Spleen (tissue), 11 donors: ENCODE results near the gene DLG2. TPM values are rescaled to one million over a fixed set of nuclear protein-coding genes. Genes with fewer than 3 reads are reported as not detected.

Experiments used
- DNase-seq: peaks from one replicate; pipeline ENCODE4 v3.0.0-alpha.2; 2020
- H3K27ac ChIP-seq, 8 donors: fragments of 200-600 bp; sonication (generic) in 7 of 8; 1 replicate in 4 of 8; 2 replicates in 4 of 8; pipeline versions ENCODE4 v1.5.0 to v1.8.0; 2016 to 2021; ENCODE audit warnings: inconsistent platforms in 4 of 8, mild to moderate bottlenecking in 4 of 8, moderate library complexity in 1 of 8
- H3K27me3 ChIP-seq, 7 donors: fragments of 200-600 bp; sonication (generic) in 6 of 7; replicated peaks in 1 of 7; 1 replicate in 4 of 7; 2 replicates in 3 of 7; pipeline versions ENCODE4 v1.5.0 to v1.8.0; 2016 to 2021; ENCODE audit warnings: inconsistent platforms in 3 of 7, mild to moderate bottlenecking in 1 of 7
- H3K36me3 ChIP-seq, 6 donors: fragments of 200-600 bp; sonication (generic) in 5 of 6; 1 replicate in 4 of 6; 2 replicates in 2 of 6; pipeline versions ENCODE4 v1.5.0 to v1.8.0; 2016 to 2021; ENCODE audit warnings: inconsistent platforms in 2 of 6
- H3K4me1 ChIP-seq, 6 donors: fragments of 200-600 bp; sonication (generic) in 5 of 6; 1 replicate in 3 of 6; 2 replicates in 3 of 6; pipeline versions ENCODE4 v1.5.0 to v1.8.0; 2016 to 2021; ENCODE audit warnings: inconsistent platforms in 3 of 6
- H3K4me3 ChIP-seq, 8 donors: fragments of 200-600 bp; sonication (generic) in 7 of 8; 1 replicate in 4 of 8; 2 replicates in 4 of 8; pipeline versions ENCODE4 v1.5.0 to v1.8.0; 2016 to 2021; ENCODE audit warnings: inconsistent platforms in 4 of 8, mild to moderate bottlenecking in 4 of 8, moderate library complexity in 2 of 8
- H3K9me3 ChIP-seq, 8 donors: fragments of 200-600 bp; sonication (generic) in 7 of 8; 1 replicate in 4 of 8; 2 replicates in 4 of 8; pipeline versions ENCODE4 v1.5.0 to v1.8.0; 2016 to 2021; ENCODE audit warnings: inconsistent platforms in 4 of 8
- CTCF ChIP-seq, 11 experiments: fragments of 200-600 bp in 7 of 11; fragments of 450-650 bp in 4 of 11; sonication (generic) in 4 of 11; IDR thresholded peaks in 8 of 11; conservative IDR thresholded peaks in 3 of 11; 1 replicate in 7 of 11; 2 replicates in 4 of 11; pipeline versions ENCODE4 v1.4.0 to v1.8.0; 2016 to 2021; ENCODE audit warnings: antibody characterized with exemption in 11 of 11, inconsistent platforms in 4 of 11, mild to moderate bottlenecking in 1 of 11
- POLR2A ChIP-seq, 3 donors: fragments of 450-650 bp; IDR thresholded peaks; one replicate each; pipeline ENCODE4 v1.5.1; 2017; ENCODE audit warnings: antibody characterized with exemption in 3 of 3, mild to moderate bottlenecking in 1 of 3
- POLR2AphosphoS5 ChIP-seq, 3 donors: sonication (generic); formaldehyde crosslinking; IDR thresholded peaks; one replicate each; pipeline ENCODE4 v1.5.1; 2017; ENCODE audit warnings: antibody characterized with exemption in 3 of 3
- WGBS, 5 donors: extraction: QIAGEN DNeasy Blood & Tissue Kit in 3 of 5; methylation state at CpG; one replicate each; pipeline versions ENCODE4 v1.1.5 to v1.1.7; 2013 to 2018; 5-methylcytosine and 5-hydroxymethylcytosine counted together
- intact Hi-C: fragments of 100-400 bp; cut with DNase I; formaldehyde crosslinking; loops from one replicate; pipeline ENCODE4 v1.15.0; 2023; ENCODE audit warnings: low total_unique reads
- polyA plus RNA-seq, 3 donors: library from polyadenylated mRNA; stranded (reverse); fragments of 200-250 nt; gene quantifications; one replicate each; pipeline ENCODE4 v1.2.1, GENCODE V29; 2013
- total RNA-seq, 7 donors: library from RNA; depleted of rRNA in 3 of 7; stranded (reverse); fragments of >200 nt in 3 of 7; fragmentation: NEBNext Ultra II Directional in 4 of 7; extraction: Animal tissue kit (Norgen Biotek cat#: 25700) in 4 of 7; gene quantifications; one replicate each; pipeline versions ENCODE4 v1.1.0 to v1.2.1, GENCODE V29; 2016 to 2021
- donor health status: healthy with polysubstance abuse.
- donor health status: DM: no; HTN: no; CAD: no; lungs with moderate emphysema.
- donor health status: DM: no; HTN: no; CAD: no.
- donor health status: Bipolar disorder and iron deficiency.
- donor health status: healthy.
- donor health status: DM: no; HTN: no; CAD: no.
- donor health status: DM: yes; HTN: yes; CAD: no.

The DLG2 gene
- total and polyA plus RNA-seq, 10 donors: 0.43 to 12.7 (median 7.9) TPM

GRCh38 chr11:84260862-84261261, 1366.3 kb downstream of the DLG2 start:
- DNase-seq: no peak
- Histone ChIP-seq H3K27me3 (no peaks in the 10 kb centered on the region), H3K27ac (no peak overlapping the region), H3K4me3 (no peak overlapping the region), H3K4me1 (no peaks in the 10 kb centered on the region), H3K9me3 (no peaks in the 10 kb centered on the region), H3K36me3 (no peaks in the 10 kb centered on the region)
- TF ChIP-seq CTCF (IDR thresholded peaks at IDR 0.05 in 8 of 11, conservative IDR thresholded peaks at IDR 0.05 in 3 of 11) (no peak), POLR2AphosphoS5 (IDR thresholded peaks at IDR 0.05) (no peak), POLR2A (IDR thresholded peaks at IDR 0.05) (no peak)
- intact Hi-C loops: no loop called here
- WGBS, 5 donors: 19 to 52% (median 39%) methylated on average over 1 of the region's 1 CpG

- no peaks in the 10 kb centered on the region for H3K9me3 ChIP-seq
- 87 to 100% (median 89%) methylated on average over 1 of the region's 1 CpG for WGBS, 5 donors
- no peaks in the 10 kb centered on the region for H3K27me3 ChIP-seq
- no peak for TF ChIP-seq POLR2AphosphoS5 (IDR thresholded peaks at IDR 0.05)
- TF ChIP-seq POLR2A (IDR thresholded peaks at IDR 0.05): no peak
- TF ChIP-seq CTCF (IDR thresholded peaks at IDR 0.05 in 8 of 11, conservative IDR thresholded peaks at IDR 0.05 in 3 of 11): no peak
- intact Hi-C loops: no loop called here
- DNase-seq: no peak
- no peak overlapping the region for H3K4me3 ChIP-seq
- H3K4me1 ChIP-seq: no peaks in the 10 kb centered on the region
- no peak overlapping the region for H3K27ac ChIP-seq
- no peaks in the 10 kb centered on the region for H3K36me3 ChIP-seq
Measured at GRCh38 chr11:84256618-84257017, 1370.5 kb downstream of the DLG2 start.

GRCh38 chr11:84255483-84255882, 1371.7 kb downstream of the DLG2 start:
- intact Hi-C loops: no loop called here
- Histone ChIP-seq H3K4me3 (no peak overlapping the region), H3K9me3 (no peaks in the 10 kb centered on the region), H3K27ac (no peak overlapping the region), H3K36me3 (no peaks in the 10 kb centered on the region), H3K27me3 (no peaks in the 10 kb centered on the region), H3K4me1 (no peaks in the 10 kb centered on the region)
- TF ChIP-seq CTCF (IDR thresholded peaks at IDR 0.05 in 8 of 11, conservative IDR thresholded peaks at IDR 0.05 in 3 of 11): no peak
- TF ChIP-seq POLR2A (IDR thresholded peaks at IDR 0.05): no peak
- no peak for TF ChIP-seq POLR2AphosphoS5 (IDR thresholded peaks at IDR 0.05)
- WGBS, 5 donors: 87 to 95% (median 91%) methylated on average over 5 of the region's 5 CpGs
- no peak for DNase-seq

- H3K36me3 ChIP-seq: no peaks in the 10 kb centered on the region
- no peak overlapping the region for H3K4me3 ChIP-seq
- no peaks in the 10 kb centered on the region for H3K9me3 ChIP-seq
- TF ChIP-seq POLR2AphosphoS5 (IDR thresholded peaks at IDR 0.05): no peak
- TF ChIP-seq CTCF (IDR thresholded peaks at IDR 0.05 in 8 of 11, conservative IDR thresholded peaks at IDR 0.05 in 3 of 11): no peak
- no peak for TF ChIP-seq POLR2A (IDR thresholded peaks at IDR 0.05)
- no peaks in the 10 kb centered on the region for H3K4me1 ChIP-seq
- DNase-seq: no peak
- no peak overlapping the region for H3K27ac ChIP-seq
- WGBS, 5 donors: 84 to 93% (median 86%) methylated on average over 2 of the region's 2 CpGs
- intact Hi-C loops: no loop called here
- no peaks in the 10 kb centered on the region for H3K27me3 ChIP-seq
Measured at GRCh38 chr11:84250834-84251613, 1376.1 kb downstream of the DLG2 start.
